WTC11 (cell line): ENCODE measurements around the gene SPECC1L. TPM values are rescaled to one million over a fixed set of nuclear protein-coding genes. Genes with fewer than 3 reads are reported as not detected.

ENCODE experiments used
- ATAC-seq: fragments of 200-7000 bp; cut with Tn5 transposase; 2 replicates; pipeline ENCODE4 v1.10.0; 2021; ENCODE audit warnings: mild to moderate bottlenecking, moderate library complexity
- CTCF ChIA-PET: fragments of 300-600 bp; sonication (Branson Sonifier 250); formaldehyde crosslinking; loops from one replicate; lab custom pipeline; 2021; ENCODE audit warnings: antibody characterized with exemption; lab: Charles Lee
- POLR2A ChIA-PET: fragments of 350-600 bp; sonication (Branson Sonifier 250); formaldehyde crosslinking; loops from one replicate; lab custom pipeline; 2021; ENCODE audit warnings: antibody characterized with exemption; lab: Charles Lee
- DNase-seq: peaks from one replicate; pipeline ENCODE4 v3.0.0; 2021; ENCODE audit warnings: low spot score
- H3K27ac Mint-ChIP-seq: 2 replicates; pipeline ENCODE4 v1.8.0; 2021; ENCODE audit warnings: mixed read lengths
- H3K27me3 Mint-ChIP-seq: 2 replicates; pipeline ENCODE4 v1.8.0; 2021; ENCODE audit warnings: low read depth, mild to moderate bottlenecking, moderate library complexity, mixed read lengths
- H3K36me3 Mint-ChIP-seq: 2 replicates; pipeline ENCODE4 v1.8.0; 2021; ENCODE audit warnings: mixed read lengths
- H3K4me1 Mint-ChIP-seq: 2 replicates; pipeline ENCODE4 v1.8.0; 2022; ENCODE audit warnings: mixed read lengths
- H3K4me3 Mint-ChIP-seq: 2 replicates; pipeline ENCODE4 v1.8.0; 2021; ENCODE audit warnings: mild to moderate bottlenecking, moderate library complexity, mixed read lengths
- H3K9me3 Mint-ChIP-seq: 2 replicates; pipeline ENCODE4 v1.8.0; 2021; ENCODE audit warnings: mixed read lengths
- AFF4 ChIP-seq: sonication (generic); formaldehyde crosslinking; IDR thresholded peaks from 2 replicates; pipeline ENCODE4 v1.8.1; 2023; ENCODE audit warnings: mild to moderate bottlenecking, missing genetic modification reagents, borderline replicate concordance
- ATF1 ChIP-seq: sonication (generic); formaldehyde crosslinking; IDR thresholded peaks from 2 replicates; pipeline ENCODE4 v1.8.1; 2023; ENCODE audit warnings: mild to moderate bottlenecking, moderate library complexity, missing genetic modification reagents
- ELF4 ChIP-seq: sonication (generic); formaldehyde crosslinking; IDR thresholded peaks from 2 replicates; pipeline ENCODE4 v1.8.1; 2022; ENCODE audit warnings: low read depth, mild to moderate bottlenecking, moderate library complexity, missing genetic modification reagents
- ESRRA ChIP-seq: sonication (generic); formaldehyde crosslinking; IDR thresholded peaks from 2 replicates; pipeline ENCODE4 v1.8.1; 2022; ENCODE audit warnings: mild to moderate bottlenecking, missing genetic modification reagents, borderline replicate concordance
- FOXK1 ChIP-seq: sonication (generic); formaldehyde crosslinking; IDR thresholded peaks from 2 replicates; pipeline ENCODE4 v1.8.0; 2022; ENCODE audit warnings: mild to moderate bottlenecking, moderate library complexity, missing genetic modification reagents
- GRHL2 ChIP-seq: fragments of 250-450 bp; sonication (Bioruptor Pico); IDR thresholded peaks from 2 replicates; pipeline ENCODE4 v1.8.0; 2022; ENCODE audit warnings: mild to moderate bottlenecking, moderate library complexity; ENCODE audit not compliant: insufficient replicate concordance, severe bottlenecking
- GTF2I ChIP-seq: fragments of 250-450 bp; sonication (Bioruptor Pico); conservative IDR thresholded peaks from 2 replicates; pipeline ENCODE4 v1.4.0; 2021; ENCODE audit warnings: mild to moderate bottlenecking
- MXD4 ChIP-seq: fragments of 250-450 bp; sonication (Bioruptor Pico); IDR thresholded peaks from 2 replicates; pipeline ENCODE4 v1.8.0; 2021; ENCODE audit warnings: mild to moderate bottlenecking, moderate library complexity, borderline replicate concordance
- NR1H2 ChIP-seq: sonication (generic); formaldehyde crosslinking; IDR thresholded peaks from 2 replicates; pipeline ENCODE4 v1.9.0; 2021; ENCODE audit warnings: mild to moderate bottlenecking, moderate library complexity, missing genetic modification reagents
- NR2C2 ChIP-seq: sonication (generic); formaldehyde crosslinking; IDR thresholded peaks from 2 replicates; pipeline ENCODE4 v1.8.0; 2022; ENCODE audit warnings: mild to moderate bottlenecking, missing genetic modification reagents
- TEAD1 ChIP-seq: sonication (generic); formaldehyde crosslinking; IDR thresholded peaks from 2 replicates; pipeline ENCODE4 v1.8.0; 2022; ENCODE audit warnings: mild to moderate bottlenecking, missing genetic modification reagents
- TP53 ChIP-seq: sonication (generic); formaldehyde crosslinking; IDR thresholded peaks from 2 replicates; pipeline ENCODE4 v1.8.1; 2023; ENCODE audit warnings: mild to moderate bottlenecking, missing genetic modification reagents
- ZNF263 ChIP-seq: sonication (generic); formaldehyde crosslinking; IDR thresholded peaks from 2 replicates; pipeline ENCODE4 v1.8.1; 2022; ENCODE audit warnings: low read depth, mild to moderate bottlenecking, moderate library complexity, missing genetic modification reagents
- total RNA-seq: library from RNA; stranded (reverse); gene quantifications from 3 replicates; pipeline ENCODE4 v1.2.3, GENCODE V29; 2021
- TF ChIP-seq, protein P1 (sequence below): sonication (generic); formaldehyde crosslinking; IDR thresholded peaks from 2 replicates; pipeline ENCODE4 v1.8.0; 2022; ENCODE audit warnings: mild to moderate bottlenecking, missing genetic modification reagents
- TF ChIP-seq, protein P2 (sequence below): sonication (generic); formaldehyde crosslinking; IDR thresholded peaks from 2 replicates; pipeline ENCODE4 v1.8.0; 2023; ENCODE audit warnings: missing genetic modification reagents
- TF ChIP-seq, protein P3 (sequence below): sonication (generic); formaldehyde crosslinking; IDR thresholded peaks from 2 replicates; pipeline ENCODE4 v1.8.1; 2022; ENCODE audit warnings: mild to moderate bottlenecking, missing genetic modification reagents, moderate library complexity, borderline replicate concordance
- TF ChIP-seq, protein P4 (sequence below): sonication (generic); formaldehyde crosslinking; IDR thresholded peaks from 2 replicates; pipeline ENCODE4 v1.8.0; 2022; ENCODE audit warnings: mild to moderate bottlenecking, missing genetic modification reagents

SPECC1L gene
- total RNA-seq, 1 experiment from 2014 or later: 44.6 TPM

DNA sequence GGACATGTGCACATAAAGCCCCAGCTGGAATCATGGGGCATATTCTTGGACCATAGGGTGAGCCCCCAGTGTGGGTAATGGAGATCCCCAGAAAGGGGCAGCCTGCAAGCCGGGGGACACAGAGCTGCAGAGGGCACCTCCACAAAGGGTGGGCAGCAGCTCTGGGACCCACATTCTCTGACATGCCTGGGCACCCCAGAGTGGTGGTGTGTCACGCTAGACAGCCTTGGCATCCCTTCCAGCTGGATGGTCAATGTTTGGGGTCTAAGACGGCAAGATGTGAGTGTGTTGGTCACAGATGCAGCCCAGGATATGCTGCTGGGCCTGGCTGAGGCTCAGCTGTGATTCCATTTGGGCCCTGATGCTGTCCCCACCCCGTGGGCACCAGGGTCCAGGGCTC lies 166.5 kb downstream of the SPECC1L start:
- Mint-ChIP-seq H3K9me3 (no peaks in the 10 kb centered on the region), H3K27me3 (no peaks in the 10 kb centered on the region), H3K27ac (no peak overlapping the region), H3K4me3 (no peak overlapping the region), H3K4me1 (no peaks in the 10 kb centered on the region), H3K36me3 (no peaks in the 10 kb centered on the region; the same call in 1 of the 2 replicates)
- POLR2A ChIA-PET: no interaction called here
- DNase-seq (no peak), ATAC-seq (no peak)
- CTCF ChIA-PET: interaction anchor here (5.2 kb wide), 1 partner anchor 15 kb away, joined by 51 read pairs; no protein-coding TSS in a partner anchor
- TF ChIP-seq TEAD1: no peak
- TF ChIP-seq GTF2I: no peak
- TF ChIP-seq, protein P1, sequence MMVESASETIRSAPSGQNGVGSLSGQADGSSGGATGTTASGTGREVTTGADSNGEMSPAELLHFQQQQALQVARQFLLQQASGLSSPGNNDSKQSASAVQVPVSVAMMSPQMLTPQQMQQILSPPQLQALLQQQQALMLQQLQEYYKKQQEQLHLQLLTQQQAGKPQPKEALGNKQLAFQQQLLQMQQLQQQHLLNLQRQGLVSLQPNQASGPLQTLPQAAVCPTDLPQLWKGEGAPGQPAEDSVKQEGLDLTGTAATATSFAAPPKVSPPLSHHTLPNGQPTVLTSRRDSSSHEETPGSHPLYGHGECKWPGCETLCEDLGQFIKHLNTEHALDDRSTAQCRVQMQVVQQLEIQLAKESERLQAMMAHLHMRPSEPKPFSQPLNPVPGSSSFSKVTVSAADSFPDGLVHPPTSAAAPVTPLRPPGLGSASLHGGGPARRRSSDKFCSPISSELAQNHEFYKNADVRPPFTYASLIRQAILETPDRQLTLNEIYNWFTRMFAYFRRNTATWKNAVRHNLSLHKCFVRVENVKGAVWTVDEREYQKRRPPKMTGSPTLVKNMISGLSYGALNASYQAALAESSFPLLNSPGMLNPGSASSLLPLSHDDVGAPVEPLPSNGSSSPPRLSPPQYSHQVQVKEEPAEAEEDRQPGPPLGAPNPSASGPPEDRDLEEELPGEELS (CRISPR knock-in tag): no peak
- TF ChIP-seq ELF4 (CRISPR knock-in tag): no peak
- TF ChIP-seq TP53 (CRISPR knock-in tag): no peak
- no peak for TF ChIP-seq ESRRA (CRISPR knock-in tag)
- no peak for TF ChIP-seq GRHL2 (CRISPR knock-in tag)
- no peak for TF ChIP-seq NR2C2 (CRISPR knock-in tag)
- TF ChIP-seq ATF1 (CRISPR knock-in tag): no peak
- TF ChIP-seq AFF4 (CRISPR knock-in tag): no peak

- POLR2A ChIA-PET: no interaction called here
- no peak for TF ChIP-seq MXD4 (CRISPR knock-in tag)
- no peak for TF ChIP-seq FOXK1 (CRISPR knock-in tag)
- TF ChIP-seq ZNF263 (CRISPR knock-in tag): no peak
- TF ChIP-seq, protein P2, sequence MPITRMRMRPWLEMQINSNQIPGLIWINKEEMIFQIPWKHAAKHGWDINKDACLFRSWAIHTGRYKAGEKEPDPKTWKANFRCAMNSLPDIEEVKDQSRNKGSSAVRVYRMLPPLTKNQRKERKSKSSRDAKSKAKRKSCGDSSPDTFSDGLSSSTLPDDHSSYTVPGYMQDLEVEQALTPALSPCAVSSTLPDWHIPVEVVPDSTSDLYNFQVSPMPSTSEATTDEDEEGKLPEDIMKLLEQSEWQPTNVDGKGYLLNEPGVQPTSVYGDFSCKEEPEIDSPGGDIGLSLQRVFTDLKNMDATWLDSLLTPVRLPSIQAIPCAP (CRISPR knock-in tag): no peak
- TF ChIP-seq ESRRA (CRISPR knock-in tag): no peak
- TF ChIP-seq, protein P3, sequence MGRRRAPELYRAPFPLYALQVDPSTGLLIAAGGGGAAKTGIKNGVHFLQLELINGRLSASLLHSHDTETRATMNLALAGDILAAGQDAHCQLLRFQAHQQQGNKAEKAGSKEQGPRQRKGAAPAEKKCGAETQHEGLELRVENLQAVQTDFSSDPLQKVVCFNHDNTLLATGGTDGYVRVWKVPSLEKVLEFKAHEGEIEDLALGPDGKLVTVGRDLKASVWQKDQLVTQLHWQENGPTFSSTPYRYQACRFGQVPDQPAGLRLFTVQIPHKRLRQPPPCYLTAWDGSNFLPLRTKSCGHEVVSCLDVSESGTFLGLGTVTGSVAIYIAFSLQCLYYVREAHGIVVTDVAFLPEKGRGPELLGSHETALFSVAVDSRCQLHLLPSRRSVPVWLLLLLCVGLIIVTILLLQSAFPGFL: no peak
- TF ChIP-seq NR1H2 (CRISPR knock-in tag): no peak
- TF ChIP-seq, protein P4, sequence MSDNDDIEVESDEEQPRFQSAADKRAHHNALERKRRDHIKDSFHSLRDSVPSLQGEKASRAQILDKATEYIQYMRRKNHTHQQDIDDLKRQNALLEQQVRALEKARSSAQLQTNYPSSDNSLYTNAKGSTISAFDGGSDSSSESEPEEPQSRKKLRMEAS (CRISPR knock-in tag): no peak
- ATAC-seq: no peak
Measured at GRCh38 chr22:24437741-24438328, 167.2 kb downstream of the SPECC1L start.

More at GRCh38 chr22:24437741-24438328, 167.2 kb downstream of the SPECC1L start:
- Mint-ChIP-seq H3K9me3 (no peaks in the 10 kb centered on the region), H3K4me1 (no peaks in the 10 kb centered on the region), H3K36me3 (no peaks in the 10 kb centered on the region; the same call in 1 of the 2 replicates), H3K27me3 (no peaks in the 10 kb centered on the region), H3K4me3 (no peak overlapping the region), H3K27ac (no peak overlapping the region)
- DNase-seq: no peak
- CTCF ChIA-PET: interaction anchor here (0.6 to 5.2 kb wide), 3 partner anchors 16 to 77 kb away, joined by 3 to 51 read pairs (median 4); no protein-coding TSS in a partner anchor
